SH-SY5Y (cell line): ENCODE results near the gene ALG8.

ENCODE experiments used
- GATA2 ChIP-seq: IDR thresholded peaks from 2 replicates; pipeline ENCODE4 v1.6.1; 2011; ENCODE audit warnings: mild to moderate bottlenecking, low read depth, low read length
- GATA3 ChIP-seq: IDR thresholded peaks from 2 replicates; pipeline ENCODE4 v1.6.1; 2011; ENCODE audit warnings: low read depth, mild to moderate bottlenecking, low read length, moderate library complexity

ALG8 gene

DNA sequence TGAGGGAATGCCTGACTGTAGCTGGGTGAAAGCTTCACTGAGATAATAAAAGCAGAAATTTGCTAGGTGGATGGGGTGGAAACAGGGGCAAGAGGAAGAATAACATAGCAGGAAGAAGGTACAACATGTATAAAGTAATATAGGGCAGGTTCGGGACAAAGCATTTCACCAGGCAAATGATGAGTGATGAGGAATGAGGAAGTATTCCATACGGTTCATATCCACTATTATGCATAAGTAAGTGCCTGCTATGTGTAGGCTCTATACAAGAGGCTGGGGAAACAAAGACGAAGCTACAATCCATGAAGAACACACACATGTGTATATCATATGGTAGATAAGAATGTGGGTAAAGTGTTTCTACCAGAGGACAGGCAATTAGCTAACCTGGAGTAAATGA, 67.7 kb downstream of the ALG8 start:
- TF ChIP-seq GATA3, result no peak
- TF ChIP-seq GATA2, result no peak

DNA sequence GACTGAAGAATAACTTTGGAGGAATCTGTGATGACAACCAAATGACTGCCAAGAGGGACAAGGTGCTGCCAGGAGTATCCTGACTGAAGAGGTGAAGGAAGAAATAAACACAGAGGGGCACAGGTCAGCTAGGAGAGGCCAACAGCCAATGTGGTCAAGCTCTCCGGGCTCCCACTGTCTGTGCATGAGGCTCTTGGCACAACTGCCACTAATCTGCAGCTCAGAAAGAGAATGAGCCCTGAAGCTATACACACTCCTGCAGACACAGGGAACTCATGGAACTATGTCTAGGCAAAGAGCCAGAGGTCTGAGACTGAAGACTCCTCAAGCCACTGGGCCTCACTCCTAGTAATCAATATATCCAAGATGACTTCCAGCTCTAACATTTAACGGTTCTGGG, 68.8 kb downstream of the ALG8 start:
- TF ChIP-seq GATA3 (no peak), GATA2 (no peak)

DNA sequence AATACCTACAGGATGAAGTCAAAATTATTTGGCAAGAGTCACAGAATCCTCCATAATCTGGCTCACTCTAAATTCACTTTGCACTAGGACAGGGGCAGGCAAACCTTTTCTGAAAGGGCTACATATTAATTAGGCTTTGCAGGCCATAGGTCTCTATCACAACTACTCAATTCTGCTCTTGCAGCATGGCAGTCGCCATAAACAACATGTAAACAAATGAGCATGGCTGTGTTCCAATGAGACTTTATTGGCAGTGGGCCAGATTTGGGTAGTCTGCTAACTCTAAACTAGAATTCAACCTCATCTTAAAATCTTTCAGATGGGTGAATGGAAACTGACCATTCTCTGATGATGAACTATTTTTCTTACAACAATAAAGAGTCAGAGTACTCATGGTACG, 70.0 kb downstream of the ALG8 start:
- TF ChIP-seq GATA3, result no peak
- no peak for TF ChIP-seq GATA2

DNA sequence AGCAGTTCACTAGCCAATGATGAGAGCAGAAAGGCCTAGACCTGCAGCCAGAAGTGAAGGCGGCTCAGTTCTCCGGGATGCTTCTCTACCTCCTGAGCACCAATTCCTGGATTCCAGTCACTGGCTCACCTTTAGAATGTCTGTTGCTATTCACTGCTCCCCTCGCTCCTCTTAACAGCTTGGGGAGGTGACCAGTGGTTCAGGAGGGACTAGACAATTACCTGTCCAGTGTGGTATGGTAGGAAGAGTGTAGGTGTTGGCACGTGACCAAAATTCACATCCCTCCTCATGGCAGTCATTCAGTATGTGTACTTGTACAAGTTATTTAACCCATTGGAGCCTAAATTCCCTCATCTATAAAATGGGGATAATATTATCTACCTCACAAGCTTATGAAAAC, 71.7 kb downstream of the ALG8 start:
- TF ChIP-seq GATA3 (no peak), GATA2 (no peak)

DNA sequence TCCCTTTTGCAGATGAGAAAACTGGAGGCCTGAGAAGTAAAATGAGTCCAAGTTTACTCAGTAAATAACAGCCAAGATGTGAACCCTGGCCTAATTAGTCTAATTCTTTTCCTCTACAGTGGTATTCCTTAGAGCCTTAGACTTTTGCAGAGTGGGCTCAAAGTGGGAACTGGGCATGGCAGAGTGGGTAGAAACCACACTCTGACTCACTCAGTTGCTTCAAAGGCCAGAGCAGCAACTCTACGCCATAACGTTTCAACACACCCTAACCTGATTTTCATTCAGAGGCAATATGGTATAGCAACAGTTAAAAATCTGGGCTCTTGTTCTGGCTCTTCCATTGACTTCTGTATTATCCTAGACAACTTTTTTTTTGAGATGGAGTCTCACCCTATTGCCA, 73.0 kb downstream of the ALG8 start:
- TF ChIP-seq GATA3 (no peak), GATA2 (no peak)

DNA sequence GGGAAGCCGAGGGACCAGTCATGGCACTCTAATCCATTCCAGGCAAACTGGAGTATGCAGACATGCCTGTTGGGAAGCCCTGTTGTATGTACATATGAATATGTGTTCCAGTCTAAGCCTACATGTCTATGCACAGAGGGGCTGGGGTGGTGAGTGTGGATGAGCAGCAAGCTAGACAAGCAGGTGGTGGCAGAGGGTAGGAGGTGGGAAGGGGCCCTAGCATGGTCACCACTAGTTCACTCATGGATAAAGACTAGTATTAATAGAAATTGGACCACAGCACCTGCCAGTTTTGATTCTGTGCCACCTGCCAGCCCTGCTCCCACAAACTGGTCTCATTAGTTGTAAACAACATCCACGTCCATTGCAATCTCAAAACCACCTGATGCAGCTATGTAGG, 74.2 kb downstream of the ALG8 start:
- TF ChIP-seq GATA3 (no peak), GATA2 (no peak)

DNA sequence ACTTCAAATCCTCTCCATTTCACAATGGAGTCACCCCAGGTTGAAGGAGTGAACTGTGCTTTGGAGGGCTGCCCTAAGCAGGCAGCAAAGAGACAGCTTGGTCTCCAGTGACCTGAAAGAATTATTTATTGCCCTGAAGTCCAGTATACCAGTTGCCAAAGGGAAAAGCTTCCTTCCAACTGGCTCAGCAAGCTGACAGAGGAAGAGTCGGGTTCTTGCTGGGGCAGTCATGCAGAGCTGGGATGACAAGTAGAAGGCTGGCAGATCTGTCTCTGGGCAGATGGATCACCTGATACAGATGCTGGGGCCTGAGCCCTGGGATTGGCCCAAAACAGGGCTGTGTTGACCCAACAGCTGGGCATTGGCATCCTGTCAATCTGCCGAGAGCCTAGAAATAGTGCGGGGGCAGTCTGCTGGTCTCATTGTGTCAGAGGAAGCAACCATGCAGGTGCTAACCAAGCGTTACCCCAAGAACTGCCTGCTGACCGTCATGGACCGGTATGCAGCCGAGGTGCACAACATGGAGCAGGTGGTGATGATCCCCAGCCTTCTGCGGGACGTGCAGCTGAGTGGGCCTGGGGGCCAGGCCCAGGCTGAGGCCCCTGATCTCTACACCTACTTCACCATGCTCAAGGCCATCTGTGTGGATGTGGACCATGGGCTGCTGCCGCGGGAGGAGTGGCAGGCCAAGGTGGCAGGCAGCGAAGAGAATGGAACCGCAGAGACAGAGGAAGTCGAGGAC, 75.8 kb downstream of the ALG8 start, which contains the start of gene THRSP:
TSS of gene THRSP (plus strand) at position 422 of the 742 bp plus-strand sequence. CDS start at position 443, 21 bp downstream.
- TF ChIP-seq GATA3 (no peak), GATA2 (no peak)

DNA sequence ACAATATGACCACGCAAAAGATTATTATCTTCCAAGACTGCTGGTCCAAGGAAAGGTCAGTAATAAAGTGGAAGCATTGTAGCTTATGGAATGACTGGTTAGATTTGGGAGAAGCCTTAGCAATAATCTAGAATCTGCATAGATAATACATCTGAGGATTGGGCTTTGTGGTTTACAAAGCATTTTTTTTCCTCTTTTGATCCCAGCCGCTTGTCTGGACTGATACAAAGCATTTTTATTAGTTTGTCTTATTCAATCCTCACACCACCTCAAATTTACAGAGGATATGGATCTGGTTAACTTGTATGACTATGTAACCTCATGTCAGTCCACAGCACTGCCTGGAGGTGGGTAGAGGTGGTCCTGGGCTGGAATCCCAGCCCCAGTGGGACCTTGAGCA, 76.8 kb downstream of the ALG8 start:
- TF ChIP-seq GATA3 (no peak), GATA2 (no peak)

DNA sequence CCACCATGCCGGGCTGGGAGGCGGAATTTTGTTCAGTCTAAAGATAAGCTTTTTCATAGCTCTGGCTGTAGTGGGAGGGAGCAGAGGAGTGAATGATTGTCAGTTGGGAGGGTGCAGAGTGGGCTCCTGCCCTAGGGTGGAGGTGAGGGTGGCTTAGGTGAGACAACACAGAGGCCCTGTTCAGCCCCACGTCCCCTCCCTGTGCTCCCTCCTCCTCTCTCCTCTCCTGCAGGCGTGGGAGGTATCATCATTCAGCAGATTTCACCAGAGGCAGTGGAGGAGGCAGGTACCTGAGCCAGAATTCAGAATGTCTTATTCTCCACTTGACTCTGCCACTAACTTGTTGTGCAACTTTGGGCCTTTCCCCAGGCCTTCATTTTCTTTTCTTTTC, 77.5 kb downstream of the ALG8 start:
- no peak for TF ChIP-seq GATA3
- no peak for TF ChIP-seq GATA2

DNA sequence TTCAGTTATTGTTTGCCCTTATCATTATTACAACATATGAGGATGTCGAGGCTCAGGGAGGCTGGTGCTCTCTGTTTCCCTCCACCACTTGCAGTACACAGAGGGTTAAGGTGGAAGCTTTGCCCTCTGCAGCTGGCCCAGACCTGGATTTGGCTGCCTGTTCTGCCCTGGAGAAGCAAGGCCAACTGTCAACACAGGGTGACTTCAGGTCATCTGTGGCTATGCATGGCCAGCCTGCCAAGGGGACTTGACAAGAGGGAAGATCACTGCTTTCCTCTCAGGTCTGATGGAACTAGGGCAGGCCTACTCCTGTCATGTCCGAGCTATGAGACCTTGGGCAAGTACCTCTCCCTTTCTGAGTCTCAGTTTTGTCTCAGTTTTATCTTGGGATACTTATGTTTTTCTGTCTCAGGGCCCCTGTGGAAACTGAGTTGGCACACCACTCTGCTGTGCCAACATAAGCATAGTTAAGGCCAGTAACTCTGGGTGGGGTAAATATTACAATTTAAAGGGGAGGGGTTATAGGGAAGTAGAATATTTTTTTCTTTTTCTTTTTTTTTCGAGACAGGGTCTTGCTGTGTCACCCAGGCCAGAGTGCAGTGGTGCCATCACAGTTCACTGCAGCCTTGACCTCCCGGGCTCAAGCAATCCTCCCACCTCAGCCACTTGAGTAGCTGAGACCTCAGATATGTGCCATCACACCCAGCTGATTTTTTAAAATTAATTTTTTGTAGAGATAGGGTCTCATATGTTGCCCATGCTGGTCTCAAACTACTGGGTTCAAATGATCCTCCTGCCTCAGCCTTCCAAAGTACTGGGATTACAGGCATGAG, 78.1 kb downstream of the ALG8 start:
- TF ChIP-seq GATA2 (no peak), GATA3 (no peak)

DNA sequence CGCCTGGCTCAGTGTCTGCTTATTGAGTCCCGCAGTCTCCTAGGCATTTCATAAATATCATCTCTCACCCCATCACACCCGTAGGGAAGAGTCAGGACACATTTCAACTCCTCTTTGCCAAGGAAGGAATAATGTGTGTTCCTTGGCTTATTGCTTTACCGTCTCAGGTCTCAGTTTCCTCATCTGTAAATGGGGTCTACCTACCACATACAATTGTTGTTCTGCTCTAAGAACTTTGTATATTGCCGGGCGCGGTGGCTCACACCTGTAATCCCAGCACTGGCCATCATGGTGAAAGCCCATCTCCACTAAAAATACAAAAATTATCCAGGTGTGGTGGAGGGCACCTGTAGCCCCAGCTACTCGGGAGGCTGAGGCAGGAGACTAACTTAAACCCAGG, 78.9 kb downstream of the ALG8 start:
- TF ChIP-seq GATA2 (no peak), GATA3 (no peak)

DNA sequence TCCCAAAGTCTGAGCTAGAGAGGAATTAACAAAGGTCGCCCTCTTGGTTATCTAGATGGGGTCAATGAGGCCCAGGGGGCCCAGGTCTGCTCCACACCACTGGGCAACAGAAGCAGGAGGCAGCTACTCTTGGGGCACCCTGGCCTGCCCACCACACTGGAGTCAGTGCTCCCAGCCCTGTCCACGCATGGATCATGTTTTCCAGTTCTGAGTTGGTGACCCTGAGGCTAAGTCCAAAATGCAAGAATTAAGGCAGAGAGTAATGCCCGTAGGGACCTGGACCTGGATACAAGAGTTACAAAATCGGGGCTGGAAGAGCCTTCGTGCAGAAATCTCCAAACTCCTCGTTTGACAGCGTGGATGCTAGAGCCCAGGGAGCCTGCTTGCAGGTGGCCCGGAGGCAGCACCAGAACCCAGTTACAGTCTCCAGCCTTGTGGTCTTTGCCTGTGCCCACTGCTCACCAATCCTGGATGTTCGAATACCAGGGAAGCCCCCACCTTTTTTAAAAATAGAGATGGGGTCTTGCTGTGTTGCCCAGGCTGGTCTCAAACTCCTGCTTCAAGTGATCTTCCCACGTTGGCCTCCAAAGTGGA, 81.9 kb downstream of the ALG8 start:
- TF ChIP-seq GATA3 (no peak), GATA2 (no peak)

DNA sequence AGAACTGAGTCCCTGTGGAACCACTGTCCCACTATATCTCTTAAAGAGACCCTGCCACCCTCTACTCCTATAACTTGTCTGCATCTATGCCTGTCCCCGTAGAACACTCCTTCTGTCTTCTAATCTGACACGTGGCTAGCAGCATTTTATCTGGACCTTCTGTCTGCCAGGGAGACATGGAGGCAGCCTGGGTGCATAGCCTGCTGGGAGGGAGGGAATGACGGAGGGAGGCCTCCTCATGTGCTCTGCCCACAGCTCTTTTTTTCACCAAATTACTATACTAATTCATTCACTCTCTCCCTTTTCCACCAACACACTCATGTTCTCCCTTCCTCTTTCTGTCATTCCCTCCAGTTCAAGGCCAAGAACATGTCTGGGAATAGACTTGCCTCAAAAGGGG, 83.3 kb downstream of the ALG8 start:
- TF ChIP-seq GATA2 (no peak), GATA3 (no peak)

DNA sequence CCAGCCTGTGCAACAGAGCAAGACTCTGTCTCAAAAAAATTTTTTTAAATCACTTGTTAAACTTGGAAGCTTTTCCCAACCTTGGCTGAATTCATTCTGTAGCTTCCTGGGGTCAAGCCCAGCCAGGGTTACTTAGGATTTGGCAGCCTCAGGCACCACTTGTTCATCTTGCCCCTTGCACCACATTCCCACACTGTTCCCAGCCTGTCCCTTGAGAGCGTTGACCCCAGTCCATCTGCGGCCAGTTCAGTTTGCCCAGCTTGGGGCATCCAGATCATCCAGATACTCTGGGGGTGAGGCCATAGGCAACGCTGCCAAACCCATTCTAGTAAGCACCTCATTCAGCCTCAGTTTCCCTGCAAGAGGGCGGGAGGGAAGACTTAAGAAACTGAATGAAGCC, 84.5 kb downstream of the ALG8 start:
- TF ChIP-seq GATA3 (no peak), GATA2 (no peak)
